IMR-90 (cell line): Measurements from ENCODE around the gene DHCR7. TPM values are rescaled to one million over a fixed set of nuclear protein-coding genes. Genes with fewer than 3 reads are reported as not detected.

ENCODE experiments used
- ATAC-seq: fragments of 200-7000 bp; cut with Tn5 transposase; 2 replicates; pipeline ENCODE4 v1.9.1; 2020; ENCODE audit warnings: low read depth, mild to moderate bottlenecking, moderate library complexity
- BruUV-seq: library from RNA; stranded (reverse); fragments of 400-500 nt; replicated peaks from 2 replicates; lab custom pipeline; 2021; lab: Mats Ljungman, UMichigan
- CTCF ChIA-PET: fragments of 300-600 bp; formaldehyde crosslinking; extraction: SDS; loops from one replicate; lab custom pipeline; 2021; ENCODE audit warnings: antibody characterized with exemption; lab: Yijun Ruan, JAX
- POLR2A ChIA-PET: fragments of 300-600 bp; sonication (Branson Sonifier 250); formaldehyde crosslinking; loops from one replicate; lab custom pipeline; 2022; ENCODE audit warnings: antibody characterized with exemption; ENCODE audit not compliant: unreplicated experiment; lab: Charles Lee
- DNase-seq: peaks from one replicate; pipeline ENCODE4 v3.0.0; 2013
- H2AFZ ChIP-seq: replicated peaks from 2 replicates; pipeline ENCODE3; 2013; ENCODE audit warnings: low read length, mild to moderate bottlenecking; ENCODE audit not compliant: poor library complexity
- H2AK5ac ChIP-seq: 2 replicates; pipeline ENCODE4 v1.6.1; 2013; ENCODE audit warnings: low read depth, low read length, inconsistent platforms
- H2AK9ac ChIP-seq: replicated peaks from 2 replicates; pipeline ENCODE3; 2013; ENCODE audit warnings: mild to moderate bottlenecking, low read depth, low read length, moderate library complexity; ENCODE audit not compliant: poor library complexity
- H2BK120ac ChIP-seq: 2 replicates; pipeline ENCODE4 v1.6.1; 2013; ENCODE audit warnings: low read depth, low read length, inconsistent platforms
- H2BK15ac ChIP-seq: 3 replicates; pipeline ENCODE4 v1.6.1; 2013; ENCODE audit warnings: low read depth, low read length, inconsistent platforms
- H2BK20ac ChIP-seq: 2 replicates; pipeline ENCODE4 v1.6.1; 2013; ENCODE audit warnings: low read depth, mild to moderate bottlenecking, inconsistent platforms, low read length, moderate library complexity
- H2BK5ac ChIP-seq: 2 replicates; pipeline ENCODE4 v1.6.1; 2013; ENCODE audit warnings: mild to moderate bottlenecking, low read depth, low read length, inconsistent platforms; ENCODE audit not compliant: poor library complexity, severe bottlenecking
- H3K14ac ChIP-seq: replicated peaks from 2 replicates; pipeline ENCODE4 v1.6.1; 2013; ENCODE audit warnings: low read depth, low read length, inconsistent platforms
- H3K18ac ChIP-seq: 2 replicates; pipeline ENCODE4 v1.6.1; 2013; ENCODE audit warnings: low read depth, low read length, control low read depth
- H3K23ac ChIP-seq: 2 replicates; pipeline ENCODE4 v1.6.1; 2013; ENCODE audit warnings: low read depth, low read length, inconsistent platforms
- H3K27ac ChIP-seq: 2 replicates; pipeline ENCODE4 v1.5.1; 2013; ENCODE audit warnings: mild to moderate bottlenecking, control low read depth, low read length; ENCODE audit not compliant: insufficient read depth
- H3K27me3 ChIP-seq: 2 replicates; pipeline ENCODE4 v1.6.1; 2013; ENCODE audit warnings: low read length; ENCODE audit not compliant: control insufficient read depth, insufficient read depth
- H3K36me3 ChIP-seq: 2 replicates; pipeline ENCODE4 v1.6.1; 2013; ENCODE audit warnings: low read length, mixed read lengths; ENCODE audit not compliant: control insufficient read depth, insufficient read depth
- H3K4ac ChIP-seq: 2 replicates; pipeline ENCODE4 v1.6.1; 2013; ENCODE audit warnings: low read depth, low read length, inconsistent platforms
- H3K4me1 ChIP-seq: 2 replicates; pipeline ENCODE4 v1.6.1; 2013; ENCODE audit warnings: low read length, mixed read lengths; ENCODE audit not compliant: control insufficient read depth, insufficient read depth
- H3K4me2 ChIP-seq: 2 replicates; pipeline ENCODE4 v1.6.1; 2013; ENCODE audit warnings: low read depth, mild to moderate bottlenecking, control low read depth, low read length, moderate library complexity
- H3K4me3 ChIP-seq: 2 replicates; pipeline ENCODE4 v1.5.1; 2013; ENCODE audit warnings: low read depth, mild to moderate bottlenecking, control low read depth, low read length, moderate library complexity; ENCODE audit not compliant: insufficient read depth
- H3K56ac ChIP-seq: 2 replicates; pipeline ENCODE4 v1.6.1; 2013; ENCODE audit warnings: low read length, inconsistent platforms; ENCODE audit not compliant: insufficient read depth; ENCODE audit errors: extremely low read depth
- H3K79me1 ChIP-seq, 2 experiments: 2 replicates each; pipeline ENCODE4 v1.6.1; 2013; ENCODE audit warnings: low read length in 2 of 2, inconsistent platforms in 1 of 2, low read depth in 1 of 2
- H3K9ac ChIP-seq: 2 replicates; pipeline ENCODE4 v1.6.1; 2013; ENCODE audit warnings: low read depth, low read length, control low read depth
- H3K9me1 ChIP-seq: 2 replicates; pipeline ENCODE4 v1.6.1; 2013; ENCODE audit warnings: low read length, inconsistent platforms; ENCODE audit not compliant: insufficient read depth
- H3K9me3 ChIP-seq: 2 replicates; pipeline ENCODE4 v1.6.1; 2013; ENCODE audit warnings: low read length; ENCODE audit not compliant: control insufficient read depth, insufficient read depth
- H4K20me1 ChIP-seq: 2 replicates; pipeline ENCODE4 v1.6.1; 2013; ENCODE audit warnings: low read length, inconsistent platforms; ENCODE audit not compliant: insufficient read depth
- H4K5ac ChIP-seq: 2 replicates; pipeline ENCODE4 v1.6.1; 2013; ENCODE audit warnings: mild to moderate bottlenecking, low read depth, low read length, control low read depth
- H4K8ac ChIP-seq, 2 experiments: 2 replicates each; pipeline ENCODE4 v1.6.1; 2013; ENCODE audit warnings: low read depth in 2 of 2, low read length in 2 of 2, control low read depth in 1 of 2, inconsistent platforms in 1 of 2
- H4K91ac ChIP-seq: 2 replicates; pipeline ENCODE4 v1.6.1; 2013; ENCODE audit warnings: low read depth, low read length, inconsistent platforms; ENCODE audit not compliant: insufficient read depth
- CHD1 ChIP-seq: IDR thresholded peaks from 2 replicates; pipeline ENCODE4 v1.6.1; 2012; ENCODE audit warnings: low read depth, low read length, improper control_type of control experiment
- USF2 ChIP-seq: fragments of 150-350 bp; IDR thresholded peaks from 2 replicates; pipeline ENCODE4 v1.6.1; 2017; ENCODE audit warnings: mild to moderate bottlenecking, antibody characterized with exemption, low read length, low read depth
- WGBS, 2 experiments: methylation state at CpG; one replicate each; pipeline versions ENCODE4 v1.1.5 to v1.1.7; 2013; ENCODE audit warnings: missing lambda C conversion rate in 2 of 2; ENCODE audit not compliant: insufficient read length in 1 of 2; ENCODE audit errors: extremely low coverage in 2 of 2; 5-methylcytosine and 5-hydroxymethylcytosine counted together
- dilution Hi-C: fragments of 300-500 bp; cut with HindIII; formaldehyde crosslinking; loops from one replicate; pipeline ENCODE4 v1.14.3; 2018; ENCODE audit warnings: low sequenced_read_pairs; ENCODE audit not compliant: unreplicated experiment
- in situ Hi-C: fragments of 300-500 bp; cut with MboI; formaldehyde crosslinking; loops from 3 replicates; pipeline ENCODE4 v1.14.3; 2019; ENCODE audit warnings: low sequenced_read_pairs, inconsistent platforms, mixed read lengths
- intact Hi-C: fragments of 100-400 bp; cut with micrococcal nuclease; formaldehyde crosslinking; loops from 2 replicates; pipeline ENCODE4 v1.10.0; 2022
- polyA plus RNA-seq, 3 experiments: library from polyadenylated mRNA; depleted of rRNA; stranded (reverse); fragments of >200 nt; gene quantifications; 2 replicates each; pipeline ENCODE4 v1.2.3, GENCODE V29; 2012; ENCODE audit warnings: low replicate concordance in 1 of 3
- total RNA-seq: library from RNA; depleted of rRNA; stranded (reverse); fragments of >200 nt; gene quantifications from 2 replicates; pipeline ENCODE4 v1.2.3, GENCODE V29; 2012

The DHCR7 gene
- total and polyA plus RNA-seq, 2 of the 4 experiments (the other 2 are of a cell fraction): 22.0 to 43.3 TPM

GRCh38 chr11:71404209-71404608, 44.0 kb downstream of the DHCR7 start:
- Histone ChIP-seq H3K4ac (no peak overlapping the region), H2AFZ (no peak overlapping the region), H3K56ac (no peak overlapping the region), H2AK5ac (no peak overlapping the region), H4K5ac (no peak overlapping the region), H3K36me3 (no peaks in the 10 kb centered on the region), H4K91ac (no peak overlapping the region), H2BK20ac (no peak overlapping the region), H3K4me1 (no peaks in the 10 kb centered on the region), H3K23ac (no peak overlapping the region), H3K14ac (no peak overlapping the region), H3K4me3 (no peak overlapping the region), H2AK9ac (no peak overlapping the region), H2BK120ac (no peak overlapping the region), H4K8ac (no peak overlapping the region), H3K27me3 (peaks cover 24% of the 10 kb centered on the region), H3K79me1 (no peaks in the 10 kb centered on the region), H3K27ac (no peak overlapping the region), H2BK15ac (no peak overlapping the region), H3K4me2 (no peak overlapping the region), H3K9me1 (peaks cover 4% of the 10 kb centered on the region; the same call in 1 of the 2 replicates), H4K20me1 (no peaks in the 10 kb centered on the region), H3K9ac (no peak overlapping the region), H2BK5ac (no peak overlapping the region), H3K18ac (no peak overlapping the region), H3K9me3 (no peaks in the 10 kb centered on the region; the same call in none of the 2 replicates)
- ChIA-PET CTCF (no interaction called here), POLR2A (no interaction called here)
- TF ChIP-seq USF2 (no peak), CHD1 (no peak)
- in situ Hi-C loops (no loop called here), dilution Hi-C loops (no loop called here), intact Hi-C loops (no loop called here)
- BruUV-seq: no TSS peak
- no CpG with 5 or more reads among the region's 8 CpGs for WGBS, 2 experiments
- ATAC-seq: no peak
- DNase-seq: no peak
